ENCODE measurements around the gene BYSL. TPM values are rescaled to one million over a fixed set of nuclear protein-coding genes. Genes with fewer than 3 reads are reported as not detected.

The BYSL gene
- total RNA-seq, 4 donors from 2014 or later, result 6.3 to 19.4 (median 13.0) TPM

- intact Hi-C loops (cut with DNase I), result no loop called here
- 55 to 58% methylated on average over 3 of the region's 3 CpGs for WGBS, 2 donors
- no peak for TF ChIP-seq CTCF (IDR thresholded peaks at IDR 0.05)
- TF ChIP-seq POLR2A (IDR thresholded peaks at IDR 0.05), result no peak
- Histone ChIP-seq H3K27ac (peak overlapping the region; percentile 82 to 85 (median 83)), H3K4me3 (peak overlapping the region in 3 of 4 donors; percentile 58 to 86 (median 73)), H3K9me3 (no peaks in the 10 kb centered on the region), H3K36me3 (peaks cover 0 to 17% (median 0%) of the 10 kb centered on the region in 3 donors), H3K4me1 (peaks cover 0 to 30% (median 12%) of the 10 kb centered on the region in 3 donors), H3K27me3 (no peaks in the 10 kb centered on the region)
- no peak for DNase-seq
Observed at GRCh38 chr6:41896281-41896680, 25.0 kb upstream of the BYSL start.

- WGBS, 2 donors, result 74 to 75% methylated on average over 1 of the region's 1 CpG
- intact Hi-C loops (cut with DNase I), result no loop called here
- TF ChIP-seq POLR2A (IDR thresholded peaks at IDR 0.05), result no peak
- no peak for TF ChIP-seq CTCF (IDR thresholded peaks at IDR 0.05)
Observed at GRCh38 chr6:41900861-41901260, 20.4 kb upstream of the BYSL start.

GRCh38 chr6:41901882-41902519 lies 19.3 kb upstream of the BYSL start:
- 82 to 93% methylated on average over 1 of the region's 1 CpG for WGBS, 2 donors
- intact Hi-C loops (cut with DNase I), result no loop called here
- Histone ChIP-seq H3K27ac (no peak overlapping the region), H3K36me3 (peaks cover 6 to 62% (median 13%) of the 10 kb centered on the region in 3 donors), H3K27me3 (no peaks in the 10 kb centered on the region), H3K9me3 (no peaks in the 10 kb centered on the region), H3K4me3 (no peak overlapping the region), H3K4me1 (no peaks in the 10 kb centered on the region)
- DNase-seq, result no peak
- no peak for TF ChIP-seq POLR2A (IDR thresholded peaks at IDR 0.05)
- peak in 3 of 6 experiments; percentile 11 to 36 (median 13) for TF ChIP-seq CTCF (IDR thresholded peaks at IDR 0.05)

More at GRCh38 chr6:41900861-41901260, 20.4 kb upstream of the BYSL start:
- Histone ChIP-seq H3K4me1 (peaks cover 0 to 9% (median 5%) of the 10 kb centered on the region in 3 donors), H3K36me3 (peaks cover 0 to 50% (median 7%) of the 10 kb centered on the region in 3 donors), H3K4me3 (no peak overlapping the region), H3K27me3 (no peaks in the 10 kb centered on the region), H3K9me3 (no peaks in the 10 kb centered on the region), H3K27ac (no peak overlapping the region)
- DNase-seq, result no peak

GRCh38 chr6:41909727-41910126 lies 11.6 kb upstream of the BYSL start:
- H3K4me3 ChIP-seq, result no peak overlapping the region
- H3K9me3 ChIP-seq, result no peaks in the 10 kb centered on the region
- no peaks in the 10 kb centered on the region for H3K27me3 ChIP-seq
- 90 to 100% methylated on average over 1 of the region's 1 CpG for WGBS, 2 donors
- H3K27ac ChIP-seq, result no peak overlapping the region
- no peaks in the 10 kb centered on the region for H3K4me1 ChIP-seq
- no peak for TF ChIP-seq POLR2A (IDR thresholded peaks at IDR 0.05)
- TF ChIP-seq CTCF (IDR thresholded peaks at IDR 0.05), result no peak
- intact Hi-C loops (cut with DNase I), result no loop called here
- H3K36me3 ChIP-seq, result peaks cover 11 to 99% (median 26%) of the 10 kb centered on the region in 3 donors
- no peak for DNase-seq

GRCh38 chr6:41914343-41914742 lies 7.0 kb upstream of the BYSL start:
- no peaks in the 10 kb centered on the region for H3K9me3 ChIP-seq
- intact Hi-C loops (cut with DNase I), result no loop called here
- peaks cover 2 to 78% (median 7%) of the 10 kb centered on the region in 3 donors for H3K36me3 ChIP-seq
- DNase-seq, result no peak
- TF ChIP-seq POLR2A (IDR thresholded peaks at IDR 0.05) (no peak), CTCF (IDR thresholded peaks at IDR 0.05) (no peak)
- H3K4me1 ChIP-seq, result peaks cover 0 to 23% (median 8%) of the 10 kb centered on the region in 3 donors
- no peak overlapping the region for H3K27ac ChIP-seq
- whole genome bisulfite sequencing, 2 donors, result 88 to 89% methylated on average over 2 of the region's 2 CpGs
- no peak overlapping the region for H3K4me3 ChIP-seq
- no peaks in the 10 kb centered on the region for H3K27me3 ChIP-seq

All from esophagus squamous epithelium (tissue), 5 donors.